ENCODE results near the gene MRPL2. TPM values are rescaled to one million over a fixed set of nuclear protein-coding genes. Genes with fewer than 3 reads are reported as not detected.

MRPL2 gene
- total and polyA plus RNA-seq, 2 of the 4 experiments (the other 2 are of a cell fraction) = 18.1 to 45.9 TPM

DNA sequence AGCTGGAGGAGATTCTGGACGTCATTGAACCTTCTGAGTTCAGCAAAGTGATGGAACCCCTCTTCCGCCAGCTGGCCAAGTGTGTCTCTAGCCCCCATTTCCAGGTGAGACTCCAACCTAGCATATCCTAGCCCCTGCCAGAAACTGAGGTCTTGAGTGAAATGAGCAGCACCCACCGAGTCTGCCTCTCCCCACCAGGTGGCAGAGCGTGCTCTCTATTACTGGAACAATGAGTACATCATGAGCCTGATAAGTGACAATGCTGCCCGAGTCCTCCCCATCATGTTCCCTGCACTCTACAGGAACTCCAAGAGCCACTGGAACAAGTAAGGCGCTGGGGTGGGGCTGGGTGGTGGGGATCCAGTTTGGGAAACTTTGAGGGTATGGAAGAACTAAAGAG, 50.1 kb downstream of the MRPL2 start:
- H3K9me3 ChIP-seq (ENCODE audit: control insufficient read depth, insufficient read depth, low read length) = no peaks in the 10 kb centered on the region
- no peak overlapping the region for H3K4ac ChIP-seq (ENCODE audit: low read depth, low read length)
- H4K5ac ChIP-seq (ENCODE audit: low read depth, low read length) = no peak overlapping the region
- no peak overlapping the region for H3K56ac ChIP-seq (ENCODE audit: extremely low read depth, insufficient read depth, low read length)
- H3K9me1 ChIP-seq (ENCODE audit: insufficient read depth, low read length) = no peaks in the 10 kb centered on the region
- H3K4me1 ChIP-seq (ENCODE audit: control insufficient read depth, insufficient read depth, low read length) = peaks cover 3% of the 10 kb centered on the region
- no peak overlapping the region for H2BK20ac ChIP-seq (ENCODE audit: low read depth, low read length)
- peak; percentile 27 for DNase-seq
- intact Hi-C loops (cut with micrococcal nuclease) (loop anchor here (1.0 kb wide), 1 partner anchor 108 kb away; no protein-coding TSS in a partner anchor), in situ Hi-C loops (cut with MboI; ENCODE audit: low sequenced_read_pairs) (no loop called here), dilution Hi-C loops (cut with HindIII; ENCODE audit: low sequenced_read_pairs, unreplicated experiment) (no loop called here)
- no peak overlapping the region for H3K14ac ChIP-seq (replicated peaks; ENCODE audit: low read depth, low read length)
- no peaks in the 10 kb centered on the region; the same call in 1 of the 2 replicates for H4K20me1 ChIP-seq (ENCODE audit: insufficient read depth, low read length)
- H4K8ac ChIP-seq (ENCODE audit: low read depth in 2 of 2, low read length in 2 of 2) = no peak overlapping the region
- no peak for TF ChIP-seq POLR2A (IDR thresholded peaks at IDR 0.05; ENCODE audit: low read depth, low read length)
- TF ChIP-seq SMC3 (IDR thresholded peaks at IDR 0.05; ENCODE audit: low read depth, low read length) = peak; percentile 61
- TF ChIP-seq RFX5 (IDR thresholded peaks at IDR 0.05; ENCODE audit: low read depth, low read length) = no peak
- peak; percentile 47 for TF ChIP-seq RAD21 (IDR thresholded peaks at IDR 0.05; ENCODE audit: low read length)
- TF ChIP-seq, protein P1, sequence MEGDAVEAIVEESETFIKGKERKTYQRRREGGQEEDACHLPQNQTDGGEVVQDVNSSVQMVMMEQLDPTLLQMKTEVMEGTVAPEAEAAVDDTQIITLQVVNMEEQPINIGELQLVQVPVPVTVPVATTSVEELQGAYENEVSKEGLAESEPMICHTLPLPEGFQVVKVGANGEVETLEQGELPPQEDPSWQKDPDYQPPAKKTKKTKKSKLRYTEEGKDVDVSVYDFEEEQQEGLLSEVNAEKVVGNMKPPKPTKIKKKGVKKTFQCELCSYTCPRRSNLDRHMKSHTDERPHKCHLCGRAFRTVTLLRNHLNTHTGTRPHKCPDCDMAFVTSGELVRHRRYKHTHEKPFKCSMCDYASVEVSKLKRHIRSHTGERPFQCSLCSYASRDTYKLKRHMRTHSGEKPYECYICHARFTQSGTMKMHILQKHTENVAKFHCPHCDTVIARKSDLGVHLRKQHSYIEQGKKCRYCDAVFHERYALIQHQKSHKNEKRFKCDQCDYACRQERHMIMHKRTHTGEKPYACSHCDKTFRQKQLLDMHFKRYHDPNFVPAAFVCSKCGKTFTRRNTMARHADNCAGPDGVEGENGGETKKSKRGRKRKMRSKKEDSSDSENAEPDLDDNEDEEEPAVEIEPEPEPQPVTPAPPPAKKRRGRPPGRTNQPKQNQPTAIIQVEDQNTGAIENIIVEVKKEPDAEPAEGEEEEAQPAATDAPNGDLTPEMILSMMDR (conservative IDR thresholded peaks at IDR 0.05; ENCODE audit: low read depth, low read length) = peak; percentile 40
- no peak for TF ChIP-seq RCOR1 (IDR thresholded peaks at IDR 0.05; ENCODE audit: insufficient replicate concordance, low read length)
- TF ChIP-seq, protein P2, sequence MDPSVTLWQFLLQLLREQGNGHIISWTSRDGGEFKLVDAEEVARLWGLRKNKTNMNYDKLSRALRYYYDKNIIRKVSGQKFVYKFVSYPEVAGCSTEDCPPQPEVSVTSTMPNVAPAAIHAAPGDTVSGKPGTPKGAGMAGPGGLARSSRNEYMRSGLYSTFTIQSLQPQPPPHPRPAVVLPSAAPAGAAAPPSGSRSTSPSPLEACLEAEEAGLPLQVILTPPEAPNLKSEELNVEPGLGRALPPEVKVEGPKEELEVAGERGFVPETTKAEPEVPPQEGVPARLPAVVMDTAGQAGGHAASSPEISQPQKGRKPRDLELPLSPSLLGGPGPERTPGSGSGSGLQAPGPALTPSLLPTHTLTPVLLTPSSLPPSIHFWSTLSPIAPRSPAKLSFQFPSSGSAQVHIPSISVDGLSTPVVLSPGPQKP (IDR thresholded peaks at IDR 0.05; ENCODE audit: borderline replicate concordance, low read depth, low read length) = no peak
- peaks cover 52% of the 10 kb centered on the region for H3K36me3 ChIP-seq (ENCODE audit: control insufficient read depth, insufficient read depth, low read length)
- no peak overlapping the region for H3K23ac ChIP-seq (ENCODE audit: low read depth, low read length)
- no peaks in the 10 kb centered on the region for H3K27me3 ChIP-seq (ENCODE audit: control insufficient read depth, insufficient read depth, low read length)
- CTCF ChIA-PET = no interaction called here
- no peak overlapping the region for H2BK120ac ChIP-seq (ENCODE audit: low read depth, low read length)
- no TSS peak for BruUV-seq (replicated peaks)
- no peak overlapping the region for H3K18ac ChIP-seq (ENCODE audit: low read depth, low read length)
- H3K4me2 ChIP-seq (ENCODE audit: low read depth, low read length) = no peak overlapping the region
- H4K91ac ChIP-seq (ENCODE audit: insufficient read depth, low read depth, low read length) = no peak overlapping the region
- H3K4me3 ChIP-seq (ENCODE audit: insufficient read depth, low read depth, low read length) = no peak overlapping the region
- no peak overlapping the region for H2BK15ac ChIP-seq (ENCODE audit: low read depth, low read length)
- no peak for ATAC-seq (ENCODE audit: low read depth)
- POLR2A ChIA-PET (ENCODE audit: unreplicated experiment) = no interaction called here
- WGBS, 2 experiments (ENCODE audit: extremely low coverage in 2 of 2, insufficient read length in 1 of 2) = 100% methylated on average over 1 of the region's 6 CpGs; no CpG with 5 or more reads in 1 of the 2 experiments
- H3K9ac ChIP-seq (ENCODE audit: low read depth, low read length) = no peak overlapping the region
- no peak overlapping the region for H2AFZ ChIP-seq (replicated peaks; ENCODE audit: low read length, poor library complexity)
- H2AK5ac ChIP-seq (ENCODE audit: low read depth, low read length) = no peak overlapping the region
- H2BK5ac ChIP-seq (ENCODE audit: low read depth, low read length, poor library complexity, severe bottlenecking) = no peak overlapping the region
- no peak overlapping the region for H3K27ac ChIP-seq (ENCODE audit: insufficient read depth, low read length)
- peak overlapping the region; percentile 39 for H2AK9ac ChIP-seq (replicated peaks; ENCODE audit: low read depth, low read length, poor library complexity)
- peaks cover 10 to 39% of the 10 kb centered on the region in 2 experiments; a peak in 2 of 4 replicates for H3K79me1 ChIP-seq (ENCODE audit: low read depth in 1 of 2, low read length in 2 of 2)
